Endothelial cell of umbilical vein (primary cell): Measurements from ENCODE around the gene MSL2.

Experiments
- CTCF ChIP-seq, 2 donors: IDR thresholded peaks; 1 replicate in 1 of 2; 2 replicates in 1 of 2; pipeline ENCODE4 v1.5.1; 2011; ENCODE audit warnings: low read length in 2 of 2, mild to moderate bottlenecking in 2 of 2, moderate library complexity in 2 of 2, control low read depth in 1 of 2, inconsistent platforms in 1 of 2, low read depth in 1 of 2; ENCODE audit not compliant: insufficient read depth in 1 of 2; ENCODE audit errors: extremely low read depth in 1 of 2
- EZH2 ChIP-seq: IDR thresholded peaks from 2 replicates; pipeline ENCODE4 v1.6.1; 2012; ENCODE audit warnings: borderline replicate concordance, low read depth, mild to moderate bottlenecking, moderate library complexity, low read length, inconsistent platforms; ENCODE audit not compliant: severe bottlenecking
- FOS ChIP-seq: IDR thresholded peaks from 2 replicates; pipeline ENCODE4 v1.6.1; 2011; ENCODE audit warnings: mild to moderate bottlenecking, low read length, moderate library complexity, borderline replicate concordance; ENCODE audit not compliant: insufficient read depth
- JUN ChIP-seq: IDR thresholded peaks from 2 replicates; pipeline ENCODE4 v1.6.1; 2011; ENCODE audit warnings: borderline replicate concordance, low read depth; ENCODE audit not compliant: insufficient read length, insufficient read depth
- MAX ChIP-seq: IDR thresholded peaks from 2 replicates; pipeline ENCODE4 v1.6.1; 2011; ENCODE audit not compliant: insufficient read depth, insufficient read length
- MYC ChIP-seq: IDR thresholded peaks from one replicate; pipeline ENCODE4 v1.6.1; 2011; ENCODE audit warnings: mild to moderate bottlenecking, low read depth, low read length
- POLR2A ChIP-seq: IDR thresholded peaks from 2 replicates; pipeline ENCODE4 v1.6.1; 2012; ENCODE audit warnings: low read depth, mild to moderate bottlenecking, control low read depth, low read length
- POLR2AphosphoS5 ChIP-seq: IDR thresholded peaks from 2 replicates; pipeline ENCODE4 v1.6.1; 2012; ENCODE audit warnings: low read depth, mild to moderate bottlenecking, control low read depth, low read length, moderate library complexity; ENCODE audit not compliant: insufficient read depth

- TF ChIP-seq CTCF (IDR thresholded peaks at IDR 0.05; ENCODE audit: extremely low read depth in 1 of 2, insufficient read depth in 1 of 2, low read depth in 1 of 2, low read length in 2 of 2) (no peak), POLR2AphosphoS5 (no peak), EZH2 (no peak), POLR2A (no peak), FOS (no peak), MAX (no peak), MYC (no peak), JUN (no peak)
Observed at GRCh38 chr3:136186846-136187245, 9.3 kb downstream of the MSL2 start.
